Mesenchymal stem cell (in vitro differentiated cells and primary cell): Measurements from ENCODE around the gene NDUFS4.
A peak's percentile ranks its signal among the peaks of the same experiment; 100 is the strongest.

Experiments
- DNase-seq: peaks from one replicate; pipeline ENCODE4 v3.0.0-alpha.2; 2013
- H2AFZ ChIP-seq: one replicate; pipeline ENCODE4 v1.6.1; 2013; ENCODE audit warnings: low read depth, mild to moderate bottlenecking, control low read depth, inconsistent platforms, low read length, moderate library complexity
- H2AK5ac ChIP-seq: 2 replicates; pipeline ENCODE4 v1.6.1; 2013; ENCODE audit warnings: low read length, moderate library complexity, mild to moderate bottlenecking, inconsistent platforms; ENCODE audit not compliant: severe bottlenecking
- H2BK120ac ChIP-seq: one replicate; pipeline ENCODE4 v1.6.1; 2013; ENCODE audit warnings: low read depth, mild to moderate bottlenecking, inconsistent platforms, low read length, moderate library complexity
- H2BK12ac ChIP-seq, 2 experiments: one replicate each; pipeline ENCODE4 v1.6.1; 2013; ENCODE audit warnings: inconsistent platforms in 2 of 2, low read length in 2 of 2, mild to moderate bottlenecking in 2 of 2, moderate library complexity in 2 of 2, control low read depth in 1 of 2
- H2BK15ac ChIP-seq: one replicate; pipeline ENCODE4 v1.6.1; 2013; ENCODE audit warnings: mild to moderate bottlenecking, low read depth, inconsistent platforms; ENCODE audit not compliant: poor library complexity, severe bottlenecking
- H2BK5ac ChIP-seq: 2 replicates; pipeline ENCODE4 v1.6.1; 2013; ENCODE audit warnings: low read depth, mild to moderate bottlenecking, low read length, control low read depth, inconsistent platforms; ENCODE audit not compliant: poor library complexity, severe bottlenecking
- H3K14ac ChIP-seq, 2 experiments: one replicate each; pipeline ENCODE4 v1.6.1; 2013; ENCODE audit warnings: inconsistent platforms in 2 of 2, low read length in 2 of 2, control low read depth in 1 of 2, mild to moderate bottlenecking in 1 of 2, moderate library complexity in 1 of 2
- H3K18ac ChIP-seq, 2 experiments: one replicate each; pipeline ENCODE4 v1.6.1; 2013; ENCODE audit warnings: inconsistent platforms in 2 of 2, low read length in 2 of 2, control low read depth in 1 of 2, low read depth in 1 of 2, mild to moderate bottlenecking in 1 of 2
- H3K23ac ChIP-seq, 2 experiments: one replicate each; pipeline ENCODE4 v1.6.1; 2013; ENCODE audit warnings: inconsistent platforms in 2 of 2, low read length in 2 of 2, mild to moderate bottlenecking in 2 of 2, moderate library complexity in 2 of 2, control low read depth in 1 of 2
- H3K27ac ChIP-seq: 2 replicates; pipeline ENCODE4 v1.5.1; 2013; ENCODE audit warnings: mild to moderate bottlenecking, moderate library complexity, low read length, control low read depth, inconsistent platforms; ENCODE audit not compliant: poor library complexity, severe bottlenecking
- H3K27me3 ChIP-seq, 2 experiments: 2 replicates each; pipeline versions ENCODE4 v1.6.1 to v1.7.0; 2013; ENCODE audit warnings: low read length in 2 of 2, mild to moderate bottlenecking in 2 of 2, moderate library complexity in 2 of 2, control low read depth in 1 of 2, inconsistent platforms in 1 of 2; ENCODE audit not compliant: control insufficient read depth in 1 of 2, insufficient read depth in 1 of 2
- H3K36me3 ChIP-seq, 2 experiments: 2 replicates each; pipeline versions ENCODE4 v1.6.1 to v1.7.0; 2013; ENCODE audit warnings: low read length in 2 of 2, control low read depth in 1 of 2, inconsistent platforms in 1 of 2, low read depth in 1 of 2, mild to moderate bottlenecking in 1 of 2; ENCODE audit not compliant: insufficient read depth in 2 of 2, control insufficient read depth in 1 of 2
- H3K4ac ChIP-seq, 2 experiments: one replicate each; pipeline ENCODE4 v1.6.1; 2013; ENCODE audit warnings: inconsistent platforms in 2 of 2, low read length in 2 of 2, mild to moderate bottlenecking in 2 of 2, moderate library complexity in 2 of 2, control low read depth in 1 of 2, low read depth in 1 of 2
- H3K4me1 ChIP-seq: 2 replicates; pipeline ENCODE4 v1.6.1; 2013; ENCODE audit warnings: low read depth, low read length, control low read depth; ENCODE audit not compliant: control insufficient read depth, insufficient read depth
- H3K4me2 ChIP-seq: 2 replicates; pipeline ENCODE4 v1.6.1; 2013; ENCODE audit warnings: low read length, mild to moderate bottlenecking, inconsistent platforms; ENCODE audit not compliant: poor library complexity, severe bottlenecking
- H3K4me3 ChIP-seq, 2 experiments: 2 replicates each; pipeline versions ENCODE4 v1.5.1 to v1.7.0; 2013; ENCODE audit warnings: low read length in 2 of 2, mild to moderate bottlenecking in 2 of 2, control low read depth in 1 of 2, low read depth in 1 of 2; ENCODE audit not compliant: insufficient read depth in 1 of 2
- H3K79me1 ChIP-seq: replicated peaks from 2 replicates; pipeline ENCODE4 v1.6.1; 2013; ENCODE audit warnings: mild to moderate bottlenecking, control low read depth, low read length, inconsistent platforms; ENCODE audit not compliant: poor library complexity, severe bottlenecking
- H3K9ac ChIP-seq: 2 replicates; pipeline ENCODE4 v1.7.0; 2013; ENCODE audit warnings: mild to moderate bottlenecking, low read length, moderate library complexity
- H3K9me3 ChIP-seq: 2 replicates; pipeline ENCODE4 v1.7.0; 2013; ENCODE audit warnings: mild to moderate bottlenecking, low read length; ENCODE audit not compliant: control insufficient read depth
- H4K8ac ChIP-seq: one replicate; pipeline ENCODE4 v1.6.1; 2013; ENCODE audit warnings: inconsistent platforms, mild to moderate bottlenecking, low read length, moderate library complexity
- H4K91ac ChIP-seq: one replicate; pipeline ENCODE4 v1.6.1; 2013; ENCODE audit warnings: mild to moderate bottlenecking, low read length, inconsistent platforms
- WGBS: methylation state at CpG from one replicate; pipeline ENCODE4 v1.1.7; 2013; ENCODE audit warnings: mixed read lengths; 5-methylcytosine and 5-hydroxymethylcytosine counted together

The NDUFS4 gene

DNA sequence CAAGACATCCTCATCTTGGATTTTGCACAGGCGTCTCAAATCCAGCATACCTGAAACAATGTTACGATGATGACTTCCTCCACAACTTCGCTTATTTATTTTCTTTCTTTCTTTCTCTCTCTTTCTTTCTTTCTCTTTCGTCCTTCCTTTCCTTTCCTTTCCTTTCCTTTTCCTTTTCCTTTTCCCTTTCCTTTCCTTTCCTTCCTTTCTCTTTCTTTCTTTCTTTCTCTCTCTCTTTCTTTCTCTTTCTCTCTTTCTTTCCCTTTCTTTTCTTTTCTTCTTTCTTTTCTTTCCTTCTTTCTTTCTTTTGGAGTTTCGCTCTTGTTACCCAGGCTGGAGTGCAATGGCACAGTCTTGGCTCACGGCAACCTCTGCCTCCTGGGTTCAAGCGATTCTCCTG, 20.1 kb downstream of the NDUFS4 start:
- Histone ChIP-seq H3K27me3 (no peaks in the 10 kb centered on the region), H3K14ac (no peak overlapping the region), H3K9me3 (no peaks in the 10 kb centered on the region), H3K18ac (no peak overlapping the region), H2AFZ (no peak overlapping the region), H2BK12ac (no peak overlapping the region), H2AK5ac (no peak overlapping the region), H3K79me1 (no peaks in the 10 kb centered on the region), H2BK5ac (no peak overlapping the region), H4K8ac (no peak overlapping the region), H3K4ac (no peak overlapping the region), H4K91ac (no peak overlapping the region), H3K27ac (no peak overlapping the region), H2BK120ac (no peak overlapping the region), H2BK15ac (no peak overlapping the region), H3K9ac (no peak overlapping the region), H3K4me2 (no peak overlapping the region), H3K4me1 (no peaks in the 10 kb centered on the region), H3K23ac (no peak overlapping the region), H3K36me3 (peaks cover 0 to 4% of the 10 kb centered on the region in 2 experiments), H3K4me3 (no peak overlapping the region)
- 90% methylated on average over 7 of the region's 7 CpGs for WGBS
- no peak for DNase-seq

GRCh38 chr5:53582225-53582624, 21.8 kb downstream of the NDUFS4 start:
- no peak overlapping the region for H2AK5ac ChIP-seq
- no peak overlapping the region for H4K8ac ChIP-seq
- no peaks in the 10 kb centered on the region for H3K4me1 ChIP-seq
- peaks cover 0 to 4% of the 10 kb centered on the region in 2 experiments for H3K36me3 ChIP-seq
- H3K79me1 ChIP-seq, result no peaks in the 10 kb centered on the region
- H2AFZ ChIP-seq, result no peak overlapping the region
- H3K18ac ChIP-seq, result no peak overlapping the region
- H3K27ac ChIP-seq, result no peak overlapping the region
- H3K9ac ChIP-seq, result no peak overlapping the region
- no peak overlapping the region for H4K91ac ChIP-seq
- DNase-seq, result no peak
- no peak overlapping the region for H2BK15ac ChIP-seq
- H3K27me3 ChIP-seq, result no peaks in the 10 kb centered on the region
- 81% methylated on average over 3 of the region's 4 CpGs for WGBS
- H2BK5ac ChIP-seq, result no peak overlapping the region
- H3K4ac ChIP-seq, result no peak overlapping the region
- no peak overlapping the region for H2BK120ac ChIP-seq
- no peaks in the 10 kb centered on the region for H3K9me3 ChIP-seq
- H3K4me2 ChIP-seq, result no peak overlapping the region
- no peak overlapping the region for H3K23ac ChIP-seq
- H2BK12ac ChIP-seq, result no peak overlapping the region
- no peak overlapping the region for H3K14ac ChIP-seq
- no peak overlapping the region for H3K4me3 ChIP-seq

DNA sequence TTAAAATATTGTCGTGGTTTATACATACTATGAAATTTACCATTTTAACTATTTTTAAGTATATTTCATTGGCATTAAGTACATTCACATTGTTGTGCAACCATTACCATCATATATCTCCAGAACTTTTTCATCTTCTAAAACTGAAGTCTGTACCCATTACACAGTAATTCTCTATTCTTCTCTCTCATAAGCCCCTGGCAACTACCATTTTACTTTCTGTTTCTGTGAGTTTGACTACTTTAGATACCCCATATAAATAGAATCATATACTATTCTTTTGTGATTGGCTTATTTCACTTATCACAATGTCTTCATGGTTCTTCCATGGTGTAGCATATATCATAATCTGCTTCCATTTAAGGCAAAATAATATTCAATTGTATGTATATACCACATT, 30.3 kb downstream of the NDUFS4 start:
- H3K36me3 ChIP-seq, result no peaks in the 10 kb centered on the region
- no peaks in the 10 kb centered on the region for H3K4me1 ChIP-seq
- H3K79me1 ChIP-seq, result no peaks in the 10 kb centered on the region
- no peak overlapping the region for H4K8ac ChIP-seq
- H3K14ac ChIP-seq, result no peak overlapping the region
- no peak overlapping the region for H2AFZ ChIP-seq
- no peak overlapping the region for H3K4me3 ChIP-seq
- H3K18ac ChIP-seq, result no peak overlapping the region
- no peak overlapping the region for H2AK5ac ChIP-seq
- WGBS, result no CpG with 5 or more reads among the region's 1 CpG
- H3K27me3 ChIP-seq, result no peaks in the 10 kb centered on the region
- no peak overlapping the region for H2BK12ac ChIP-seq
- no peak overlapping the region for H3K4me2 ChIP-seq
- no peak overlapping the region for H2BK15ac ChIP-seq
- no peak overlapping the region for H4K91ac ChIP-seq
- no peak overlapping the region for H3K4ac ChIP-seq
- no peak overlapping the region for H3K9ac ChIP-seq
- H2BK5ac ChIP-seq, result no peak overlapping the region
- H3K23ac ChIP-seq, result no peak overlapping the region
- no peaks in the 10 kb centered on the region for H3K9me3 ChIP-seq
- DNase-seq, result no peak
- H3K27ac ChIP-seq, result no peak overlapping the region
- H2BK120ac ChIP-seq, result no peak overlapping the region

- WGBS, result no CpG with 5 or more reads among the region's 1 CpG
- no peaks in the 10 kb centered on the region for H3K9me3 ChIP-seq
Measured at GRCh38 chr5:53594419-53594818, 34.0 kb downstream of the NDUFS4 start.

More at GRCh38 chr5:53594419-53594818, 34.0 kb downstream of the NDUFS4 start:
- peak overlapping the region; percentile 86 for H2BK5ac ChIP-seq
- H3K23ac ChIP-seq, result no peak overlapping the region
- no peak overlapping the region for H4K8ac ChIP-seq
- H4K91ac ChIP-seq, result no peak overlapping the region
- H3K14ac ChIP-seq, result no peak overlapping the region
- H2BK12ac ChIP-seq, result no peak overlapping the region
- H3K4ac ChIP-seq, result no peak overlapping the region
- H2BK15ac ChIP-seq, result no peak overlapping the region
- no peak overlapping the region for H3K18ac ChIP-seq
- no peaks in the 10 kb centered on the region for H3K79me1 ChIP-seq
- no peak overlapping the region for H3K4me3 ChIP-seq
- H3K9ac ChIP-seq, result no peak overlapping the region
- no peak overlapping the region for H2AFZ ChIP-seq
- no peak overlapping the region for H3K4me2 ChIP-seq
- DNase-seq, result no peak
- no peak overlapping the region for H2AK5ac ChIP-seq
- no peak overlapping the region for H2BK120ac ChIP-seq
- H3K36me3 ChIP-seq, result no peaks in the 10 kb centered on the region
- H3K27ac ChIP-seq, result no peak overlapping the region
- H3K27me3 ChIP-seq, result no peaks in the 10 kb centered on the region
- H3K4me1 ChIP-seq, result no peaks in the 10 kb centered on the region
